Lower leg skin (tissue), 4 donors: ENCODE measurements around the gene GIMAP7. TPM values are rescaled to one million over a fixed set of nuclear protein-coding genes. Genes with fewer than 3 reads are reported as not detected.
"Not testable (repeated sequence)": the region's sequence is repeated elsewhere in the genome, so short reads cannot be mapped to it uniquely, and the experiment has no call there.

ENCODE experiments used
- DNase-seq, 2 donors: peaks; one replicate each; pipeline ENCODE4 v3.0.0-alpha.2; 2019; ENCODE audit warnings: low spot score in 2 of 2
- H3K4me3 ChIP-seq: fragments of 200-600 bp; sonication (generic); 2 replicates; pipeline ENCODE4 v1.5.1; 2017; ENCODE audit warnings: mild to moderate bottlenecking, low read depth; ENCODE audit not compliant: poor library complexity, severe bottlenecking
- CTCF ChIP-seq, 3 donors: fragments of 450-650 bp; IDR thresholded peaks; one replicate each; pipeline ENCODE4 v1.5.1; 2016; ENCODE audit warnings: antibody characterized with exemption in 3 of 3, mild to moderate bottlenecking in 3 of 3, moderate library complexity in 2 of 3
- POLR2A ChIP-seq, 2 donors: fragments of 450-650 bp; IDR thresholded peaks; one replicate each; pipeline ENCODE4 v1.6.1; 2016 to 2017; ENCODE audit warnings: antibody characterized with exemption in 2 of 2, mild to moderate bottlenecking in 1 of 2, moderate library complexity in 1 of 2
- WGBS, 2 donors: methylation state at CpG; one replicate each; pipeline ENCODE4 v1.1.5; 2018; 5-methylcytosine and 5-hydroxymethylcytosine counted together
- intact Hi-C: fragments of 100-400 bp; cut with DNase I; formaldehyde crosslinking; loops from one replicate; pipeline ENCODE4 v1.15.0; 2023; ENCODE audit warnings: low total_unique reads
- total RNA-seq, 4 donors: library from RNA; depleted of rRNA; stranded (reverse); fragments of >200 nt; gene quantifications; one replicate each; pipeline ENCODE4 v1.1.0, GENCODE V29; 2016

Gene GIMAP7
- total RNA-seq, 4 donors from 2014 or later = 2.4 to 9.6 (median 5.3) TPM

DNA sequence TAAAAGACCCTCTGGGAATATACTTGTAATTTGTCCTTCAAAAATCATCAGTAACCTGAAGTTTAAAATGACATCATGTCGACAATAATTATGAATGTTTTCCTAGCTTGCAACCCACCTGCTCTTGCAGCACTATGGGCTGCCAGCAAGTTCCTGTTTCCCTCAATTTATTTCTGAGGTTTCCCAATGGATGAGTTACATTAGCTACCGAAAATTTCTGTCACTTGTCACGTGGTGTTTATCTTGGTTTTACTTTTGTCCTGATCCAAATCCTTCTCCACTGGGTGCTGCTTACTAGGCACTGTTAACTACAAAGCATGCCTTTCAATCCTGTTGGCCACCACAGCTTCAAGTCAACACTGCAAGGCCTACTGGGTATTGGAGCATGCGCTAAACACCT is 32.8 kb upstream of the GIMAP7 start:
- intact Hi-C loops = no loop called here
- no peak for DNase-seq
- 81 to 83% methylated on average over 4 of the region's 4 CpGs for WGBS, 2 donors
- no peak for TF ChIP-seq POLR2A (IDR thresholded peaks at IDR 0.05)
- TF ChIP-seq CTCF (IDR thresholded peaks at IDR 0.05) = no peak
- H3K4me3 ChIP-seq = no peak overlapping the region

DNA sequence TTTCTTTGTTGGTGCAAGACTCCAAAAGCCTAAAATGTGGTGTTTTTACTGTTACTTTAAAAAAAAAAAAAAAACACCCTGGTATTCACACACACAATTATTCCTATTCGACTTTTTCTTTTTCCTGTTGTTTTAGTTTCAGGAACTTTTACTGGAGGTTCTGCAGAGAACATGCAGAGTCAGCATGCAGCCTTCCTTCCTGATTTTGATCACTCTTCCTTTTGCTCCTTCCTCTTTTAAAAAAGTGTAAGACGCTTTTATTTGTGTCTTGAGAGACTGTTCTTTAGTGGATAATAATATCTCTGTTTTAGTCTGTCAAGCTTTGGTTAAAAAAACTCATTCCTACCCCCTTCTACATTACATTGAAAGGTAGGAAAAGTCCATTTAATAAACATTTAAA is 31.2 kb upstream of the GIMAP7 start:
- intact Hi-C loops, DNase-seq, H3K4me3 ChIP-seq: not testable (repeated sequence)
- WGBS, 2 donors = 17 to 19% methylated on average over 2 of the region's 2 CpGs

DNA sequence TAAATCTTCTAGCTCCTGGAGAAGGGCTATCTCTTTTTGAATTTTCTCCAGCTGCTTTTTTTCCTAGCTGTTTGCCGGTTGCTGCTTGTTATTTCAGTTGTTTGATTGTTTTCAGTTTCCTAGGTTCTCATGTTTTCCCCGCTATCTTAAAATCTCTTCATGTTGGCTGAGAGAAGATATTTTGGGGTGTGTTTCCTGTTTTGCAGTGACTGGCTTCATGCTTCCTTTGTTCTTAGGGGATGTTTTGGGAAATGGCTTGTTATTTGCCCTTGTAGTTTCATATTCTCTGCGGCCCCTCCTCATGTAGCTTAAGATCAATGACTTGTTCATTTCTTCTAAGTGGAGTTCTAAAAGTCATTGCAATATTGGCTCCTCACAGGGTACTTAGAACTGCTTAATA is 30.6 kb upstream of the GIMAP7 start:
- 16 to 30% methylated on average over 3 of the region's 3 CpGs for WGBS, 2 donors
- DNase-seq, H3K4me3 ChIP-seq, intact Hi-C loops: not testable (repeated sequence)

GRCh38 chr7:150487625-150488024 is 27.0 kb upstream of the GIMAP7 start:
- no peak for DNase-seq
- no peak overlapping the region for H3K4me3 ChIP-seq
- 82 to 88% methylated on average over 2 of the region's 2 CpGs for WGBS, 2 donors
- intact Hi-C loops = no loop called here
- TF ChIP-seq CTCF (IDR thresholded peaks at IDR 0.05) (no peak), POLR2A (IDR thresholded peaks at IDR 0.05) (no peak)

DNA sequence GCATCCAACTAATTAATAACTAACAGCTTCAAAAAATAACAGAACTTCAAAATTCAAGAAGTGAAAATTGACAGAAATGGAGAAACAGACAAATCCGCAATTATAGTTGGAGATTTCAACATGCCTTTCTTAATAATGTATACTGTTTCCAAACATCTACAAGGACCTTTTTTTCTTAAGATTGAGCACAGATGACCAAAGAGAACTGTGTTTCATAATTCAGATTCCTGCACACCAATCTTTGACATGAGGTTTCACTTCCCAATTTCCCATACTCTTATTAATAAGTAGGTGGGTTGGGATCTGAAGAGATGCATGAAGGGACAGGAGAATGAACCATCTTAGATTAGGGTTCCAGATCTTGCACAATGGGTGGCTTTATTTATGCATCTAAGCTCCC is 24.9 kb upstream of the GIMAP7 start:
- DNase-seq = no peak
- TF ChIP-seq CTCF (IDR thresholded peaks at IDR 0.05) (no peak), POLR2A (IDR thresholded peaks at IDR 0.05) (no peak)
- intact Hi-C loops = no loop called here
- 85 to 86% methylated on average over 1 of the region's 1 CpG for WGBS, 2 donors
- H3K4me3 ChIP-seq = no peak overlapping the region

DNA sequence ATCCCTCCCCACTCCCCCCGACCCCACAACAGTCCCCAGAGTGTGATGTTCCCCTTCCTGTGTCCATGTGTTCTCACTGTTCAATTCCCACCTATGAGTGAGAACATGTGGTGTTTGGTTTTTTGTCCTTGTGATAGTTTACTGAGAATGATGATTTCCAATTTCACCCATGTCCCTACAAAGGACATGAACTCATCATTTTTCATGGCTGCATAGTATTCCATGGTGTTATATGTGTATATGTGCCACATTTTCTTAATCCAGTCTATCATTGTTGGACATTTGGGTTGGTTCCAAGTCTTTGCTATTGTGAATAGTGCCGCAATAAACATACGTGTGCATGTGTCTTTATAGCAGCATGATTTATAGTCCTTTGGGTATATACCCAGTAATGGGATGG is 21.2 kb upstream of the GIMAP7 start:
- H3K4me3 ChIP-seq, intact Hi-C loops, DNase-seq: not testable (repeated sequence)
- WGBS, 2 donors = 69 to 73% methylated on average over 3 of the region's 3 CpGs

- TF ChIP-seq POLR2A (IDR thresholded peaks at IDR 0.05) (no peak), CTCF (IDR thresholded peaks at IDR 0.05) (no peak)
- DNase-seq = no peak
- H3K4me3 ChIP-seq = no peak overlapping the region
- intact Hi-C loops = no loop called here
Observed at GRCh38 chr7:150502519-150502918, 12.2 kb upstream of the GIMAP7 start.

GRCh38 chr7:150503155-150503554 is 11.5 kb upstream of the GIMAP7 start:
- no peak overlapping the region for H3K4me3 ChIP-seq
- intact Hi-C loops = no loop called here
- no peak for DNase-seq
- 85 to 89% methylated on average over 4 of the region's 4 CpGs for WGBS, 2 donors
- TF ChIP-seq POLR2A (IDR thresholded peaks at IDR 0.05) (no peak), CTCF (IDR thresholded peaks at IDR 0.05) (no peak)
